SK-N-SH (cell line): ENCODE data around the gene ART1. TPM values are rescaled to one million over a fixed set of nuclear protein-coding genes. Genes with fewer than 3 reads are reported as not detected.

Experiments
- CTCF ChIA-PET: fragments of 300-600, 350-600 bp; formaldehyde crosslinking; extraction: SDS; loops from one replicate; lab custom pipeline; 2021; lab: Yijun Ruan, JAX
- POLR2A ChIA-PET: fragments of 350-600 bp; sonication (Branson Sonifier 250); formaldehyde crosslinking; extraction: SDS; loops from one replicate; lab custom pipeline; 2020; ENCODE audit warnings: antibody characterized with exemption, inconsistent platforms; lab: Yijun Ruan, JAX
- DNase-seq: peaks from one replicate; pipeline ENCODE4 v3.0.0; 2012
- H2AFZ ChIP-seq: fragments of 200-600 bp; sonication (generic); 2 replicates; pipeline ENCODE4 v1.8.1; 2016; ENCODE audit warnings: antibody characterized with exemption, mild to moderate bottlenecking, low read depth
- H3F3A ChIP-seq: fragments of 200-600 bp; sonication (generic); replicated peaks from 2 replicates; pipeline ENCODE3; 2016; ENCODE audit warnings: antibody characterized with exemption, mild to moderate bottlenecking; ENCODE audit not compliant: insufficient read depth
- H3K27ac ChIP-seq, 2 experiments: fragments of 200-500 bp in 1 of 2; fragments of 200-600 bp in 1 of 2; sonication (Bioruptor generic) in 1 of 2; sonication (generic), shearing (Covaris generic) in 1 of 2; 2 replicates each; pipeline versions ENCODE4 v1.5.1 to v1.6.1; 2014 to 2016; ENCODE audit warnings: low read depth in 2 of 2, inconsistent platforms in 1 of 2, low read length in 1 of 2, mild to moderate bottlenecking in 1 of 2, mixed read lengths in 1 of 2
- H3K27me3 ChIP-seq: fragments of 200-600 bp; sonication (generic), shearing (Covaris generic); 2 replicates; pipeline ENCODE4 v1.6.1; 2016; ENCODE audit warnings: mixed run types; ENCODE audit not compliant: insufficient read depth
- H3K36me3 ChIP-seq, 2 experiments: fragments of 200-500 bp in 1 of 2; fragments of 200-600 bp in 1 of 2; sonication (Bioruptor generic) in 1 of 2; sonication (generic) in 1 of 2; replicated peaks in 1 of 2; 2 replicates each; pipeline versions ENCODE3 to v1.5.1; 2014 to 2016; ENCODE audit warnings: low read length in 1 of 2, mild to moderate bottlenecking in 1 of 2; ENCODE audit not compliant: insufficient read depth in 2 of 2, control insufficient read depth in 1 of 2
- H3K4me1 ChIP-seq, 2 experiments: fragments of 200-500 bp in 1 of 2; fragments of 200-600 bp in 1 of 2; sonication (Bioruptor generic) in 1 of 2; sonication (generic), shearing (Covaris generic) in 1 of 2; 2 replicates each; pipeline versions ENCODE4 v1.5.1 to v1.6.1; 2014 to 2016; ENCODE audit warnings: low read depth in 1 of 2, low read length in 1 of 2, mixed run types in 1 of 2; ENCODE audit not compliant: insufficient read depth in 2 of 2, control insufficient read depth in 1 of 2
- H3K4me2 ChIP-seq: fragments of 200-600 bp; sonication (generic), shearing (Covaris generic); 2 replicates; pipeline ENCODE4 v1.6.1; 2017; ENCODE audit warnings: mixed run types
- H3K4me3 ChIP-seq, 2 experiments: fragments of 200-500 bp in 1 of 2; fragments of 200-600 bp in 1 of 2; sonication (Bioruptor generic) in 1 of 2; sonication (generic), shearing (Covaris generic) in 1 of 2; 2 replicates each; pipeline versions ENCODE4 v1.5.1 to v1.8.1; 2014 to 2016; ENCODE audit warnings: low read depth in 2 of 2, inconsistent platforms in 1 of 2, low read length in 1 of 2, mild to moderate bottlenecking in 1 of 2, mixed read lengths in 1 of 2, moderate library complexity in 1 of 2
- H3K79me2 ChIP-seq: fragments of 200-600 bp; sonication (generic); 2 replicates; pipeline ENCODE4 v1.8.1; 2017; ENCODE audit warnings: mild to moderate bottlenecking; ENCODE audit not compliant: insufficient read depth
- H3K9ac ChIP-seq: fragments of 200-600 bp; sonication (generic); 2 replicates; pipeline ENCODE4 v1.6.1; 2017; ENCODE audit warnings: mixed run types
- H3K9me2 ChIP-seq: fragments of 200-600 bp; sonication (generic); 2 replicates; pipeline ENCODE4 v1.6.1; 2017; ENCODE audit warnings: mixed run types
- H3K9me3 ChIP-seq: fragments of 200-600 bp; sonication (generic); 2 replicates; pipeline ENCODE4 v1.6.1; 2017; ENCODE audit warnings: mixed run types, mild to moderate bottlenecking, moderate library complexity
- H4K20me1 ChIP-seq: fragments of 200-600 bp; sonication (generic); 2 replicates; pipeline ENCODE4 v1.6.1; 2017; ENCODE audit warnings: mild to moderate bottlenecking, mixed run types; ENCODE audit not compliant: insufficient read depth
- ELF1 ChIP-seq: IDR thresholded peaks from 2 replicates; pipeline ENCODE4 v1.4.0; 2012
- EP300 ChIP-seq, 2 experiments: IDR thresholded peaks; 2 replicates each; pipeline versions ENCODE4 v1.4.0 to v1.6.1; 2012; ENCODE audit warnings: borderline replicate concordance in 1 of 2, low read depth in 1 of 2, low read length in 1 of 2
- EZH2phosphoT487 ChIP-seq: fragments of 200-600 bp; sonication (generic); IDR thresholded peaks from 2 replicates; pipeline ENCODE4 v1.6.1; 2017; ENCODE audit warnings: low read depth, mixed run types, mild to moderate bottlenecking, antibody characterized with exemption, moderate library complexity, borderline replicate concordance
- FOXJ3 ChIP-seq: sonication (generic); formaldehyde crosslinking; IDR thresholded peaks from 2 replicates; pipeline ENCODE4 v1.5.1; 2020; ENCODE audit warnings: mild to moderate bottlenecking, missing genetic modification reagents
- FOXM1 ChIP-seq: IDR thresholded peaks from 2 replicates; pipeline ENCODE4 v1.4.0; 2012; ENCODE audit warnings: low read depth, mild to moderate bottlenecking
- GABPA ChIP-seq: IDR thresholded peaks from 2 replicates; pipeline ENCODE4 v1.4.0; 2012; ENCODE audit warnings: low read depth, mild to moderate bottlenecking
- RAD21 ChIP-seq: IDR thresholded peaks from 2 replicates; pipeline ENCODE4 v1.6.1; 2012; ENCODE audit warnings: mild to moderate bottlenecking, low read length
- RCOR1 ChIP-seq: fragments of 150-350 bp; IDR thresholded peaks from 2 replicates; pipeline ENCODE4 v1.6.1; 2017; ENCODE audit warnings: antibody characterized with exemption, low read length
- RFX5 ChIP-seq: IDR thresholded peaks from 2 replicates; pipeline ENCODE4 v1.6.1; 2012; ENCODE audit warnings: mild to moderate bottlenecking, improper control_type of control experiment, low read length
- SMC3 ChIP-seq: IDR thresholded peaks from 2 replicates; pipeline ENCODE4 v1.6.1; 2012; ENCODE audit warnings: low read depth, low read length, improper control_type of control experiment
- TAF1 ChIP-seq: IDR thresholded peaks from 2 replicates; pipeline ENCODE4 v1.6.1; 2012; ENCODE audit warnings: low read depth, mild to moderate bottlenecking, low read length, moderate library complexity, borderline replicate concordance
- TCF12 ChIP-seq: IDR thresholded peaks from 2 replicates; pipeline ENCODE4 v1.4.0; 2012
- TEAD4 ChIP-seq: IDR thresholded peaks from 2 replicates; pipeline ENCODE4 v1.4.0; 2012; ENCODE audit warnings: mild to moderate bottlenecking, borderline replicate concordance; ENCODE audit not compliant: insufficient read depth
- YY1 ChIP-seq: IDR thresholded peaks from 2 replicates; pipeline ENCODE4 v1.4.0; 2012; ENCODE audit warnings: low read depth, mild to moderate bottlenecking
- whole genome bisulfite sequencing: methylation state at CpG from one replicate; pipeline ENCODE4 v1.1.6; 2017; ENCODE audit warnings: low lambda C conversion rate; 5-methylcytosine and 5-hydroxymethylcytosine counted together
- polyA plus RNA-seq, 3 experiments: library from polyadenylated mRNA; depleted of rRNA; stranded (reverse); fragments of >200 nt; gene quantifications; 2 replicates each; pipeline ENCODE4 v1.2.3, GENCODE V29; 2012
- TF ChIP-seq, protein P1 (sequence below): fragments of 150-350 bp; IDR thresholded peaks from 2 replicates; pipeline ENCODE4 v1.6.1; 2016; ENCODE audit warnings: mild to moderate bottlenecking, low read depth, low read length
- TF ChIP-seq, protein P2 (sequence below): IDR thresholded peaks from 2 replicates; pipeline ENCODE4 v1.6.1; 2012; ENCODE audit warnings: mild to moderate bottlenecking, low read depth, low read length, moderate library complexity
- TF ChIP-seq, protein P3 (sequence below): IDR thresholded peaks from 2 replicates; pipeline ENCODE4; 2012
- TF ChIP-seq, protein P4 (sequence below): fragments of 150-350 bp; IDR thresholded peaks from 2 replicates; pipeline ENCODE4 v1.6.1; 2017; ENCODE audit warnings: antibody characterized with exemption, low read length, low read depth, borderline replicate concordance

The ART1 gene
- polyA plus RNA-seq, 1 of the 3 experiments (the other 2 are of a cell fraction): not detected

DNA sequence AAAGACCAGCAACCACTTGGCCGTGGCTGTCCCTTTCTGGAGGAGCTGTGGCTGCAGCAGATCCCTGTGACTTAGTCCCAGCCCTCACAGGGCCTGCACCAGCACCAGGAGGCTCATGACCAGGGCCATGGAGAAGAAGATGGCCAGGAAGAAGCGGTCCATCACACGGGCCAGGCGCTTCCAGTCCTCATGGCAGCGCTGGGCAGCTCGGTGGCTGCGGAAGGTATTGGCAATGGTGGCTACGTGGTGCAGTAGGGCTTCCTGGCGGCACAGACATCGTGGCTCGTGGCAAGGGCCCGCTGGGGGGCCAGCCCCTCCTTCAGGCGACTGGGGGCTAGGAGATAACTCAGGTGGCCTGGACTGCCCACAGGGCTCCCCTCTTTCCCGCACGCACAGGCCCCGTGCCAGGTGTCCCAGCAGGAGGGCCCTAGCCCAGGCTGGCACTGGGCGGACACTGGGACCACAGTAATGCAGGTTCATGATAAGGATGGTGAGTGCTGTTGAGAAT is 21.1 kb downstream of the ART1 start:
- Histone ChIP-seq H3K4me1 (no peaks in the 10 kb centered on the region), H3K27me3 (no peaks in the 10 kb centered on the region), H3K4me2 (no peak overlapping the region), H3F3A (no peaks in the 10 kb centered on the region), H3K27ac (no peak overlapping the region), H3K9ac (no peak overlapping the region), H3K36me3 (peaks cover 0 to 32% of the 10 kb centered on the region in 2 experiments), H3K9me3 (no peaks in the 10 kb centered on the region), H2AFZ (no peak overlapping the region), H3K4me3 (no peak overlapping the region), H3K9me2 (no peaks in the 10 kb centered on the region), H3K79me2 (no peaks in the 10 kb centered on the region), H4K20me1 (no peaks in the 10 kb centered on the region)
- 86% methylated on average over 10 of the region's 17 CpGs for WGBS
- ChIA-PET POLR2A (no interaction called here), CTCF (interaction anchor here (0.9 kb wide), 1 partner anchor 17 kb away, joined by 3 read pairs; no protein-coding TSS in a partner anchor)
- no peak for TF ChIP-seq EZH2phosphoT487
- TF ChIP-seq TEAD4: no peak
- TF ChIP-seq GABPA: no peak
- no peak for TF ChIP-seq SMC3
- no peak for TF ChIP-seq RFX5
- TF ChIP-seq ELF1: no peak
- TF ChIP-seq TCF12: no peak
- no peak for TF ChIP-seq RAD21
- TF ChIP-seq, protein P1, sequence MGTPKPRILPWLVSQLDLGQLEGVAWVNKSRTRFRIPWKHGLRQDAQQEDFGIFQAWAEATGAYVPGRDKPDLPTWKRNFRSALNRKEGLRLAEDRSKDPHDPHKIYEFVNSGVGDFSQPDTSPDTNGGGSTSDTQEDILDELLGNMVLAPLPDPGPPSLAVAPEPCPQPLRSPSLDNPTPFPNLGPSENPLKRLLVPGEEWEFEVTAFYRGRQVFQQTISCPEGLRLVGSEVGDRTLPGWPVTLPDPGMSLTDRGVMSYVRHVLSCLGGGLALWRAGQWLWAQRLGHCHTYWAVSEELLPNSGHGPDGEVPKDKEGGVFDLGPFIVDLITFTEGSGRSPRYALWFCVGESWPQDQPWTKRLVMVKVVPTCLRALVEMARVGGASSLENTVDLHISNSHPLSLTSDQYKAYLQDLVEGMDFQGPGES: no peak
- no peak for TF ChIP-seq RCOR1
- TF ChIP-seq TAF1: no peak
- no peak for DNase-seq

DNA sequence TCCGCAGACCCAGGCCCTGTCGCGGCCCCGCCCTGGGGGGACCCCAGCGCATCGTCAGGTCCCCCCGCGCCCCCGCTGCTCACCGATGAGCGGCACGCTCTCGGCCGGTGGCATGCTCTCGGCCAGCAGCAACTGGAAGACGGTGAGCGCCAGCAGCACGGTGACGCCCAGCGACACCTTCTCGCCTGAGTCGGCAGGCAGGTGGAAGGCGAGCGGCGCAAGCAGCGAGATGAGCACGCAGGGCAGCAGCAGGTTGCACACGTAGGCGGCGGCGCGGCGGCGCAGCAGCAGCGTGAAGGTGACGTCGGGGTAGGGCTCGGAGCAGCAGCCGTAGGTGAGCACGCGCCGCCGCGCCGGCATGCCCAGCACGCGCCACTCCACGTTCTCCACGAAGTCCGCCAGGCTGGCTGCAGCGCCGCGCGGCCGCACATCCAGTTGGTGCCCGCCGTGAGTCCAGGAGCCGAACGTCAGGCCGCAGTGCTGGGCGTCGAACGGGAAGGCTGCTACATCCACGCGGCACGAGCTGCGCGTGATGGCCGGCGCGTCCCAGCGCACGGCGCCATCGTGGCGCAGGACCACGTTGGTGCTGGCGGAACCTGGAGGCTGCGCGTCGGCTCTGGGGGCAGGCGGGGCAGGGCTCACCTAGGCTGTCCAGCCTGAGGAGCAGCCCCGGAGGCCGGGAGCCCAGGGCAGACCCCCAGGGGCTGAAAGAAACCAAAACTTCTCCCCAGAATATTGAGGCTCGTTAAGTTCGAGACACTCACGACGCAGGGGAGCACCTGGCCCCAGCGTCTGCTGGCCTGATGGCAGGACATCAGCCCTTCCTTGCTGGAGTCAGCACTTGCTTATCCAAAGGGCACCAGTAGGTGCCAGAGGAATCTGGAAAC is 22.5 kb downstream of the ART1 start:
- H3K9me2 ChIP-seq: no peaks in the 10 kb centered on the region
- no peaks in the 10 kb centered on the region for H3K27me3 ChIP-seq
- no peak overlapping the region for H3K4me2 ChIP-seq
- TF ChIP-seq, protein P2, sequence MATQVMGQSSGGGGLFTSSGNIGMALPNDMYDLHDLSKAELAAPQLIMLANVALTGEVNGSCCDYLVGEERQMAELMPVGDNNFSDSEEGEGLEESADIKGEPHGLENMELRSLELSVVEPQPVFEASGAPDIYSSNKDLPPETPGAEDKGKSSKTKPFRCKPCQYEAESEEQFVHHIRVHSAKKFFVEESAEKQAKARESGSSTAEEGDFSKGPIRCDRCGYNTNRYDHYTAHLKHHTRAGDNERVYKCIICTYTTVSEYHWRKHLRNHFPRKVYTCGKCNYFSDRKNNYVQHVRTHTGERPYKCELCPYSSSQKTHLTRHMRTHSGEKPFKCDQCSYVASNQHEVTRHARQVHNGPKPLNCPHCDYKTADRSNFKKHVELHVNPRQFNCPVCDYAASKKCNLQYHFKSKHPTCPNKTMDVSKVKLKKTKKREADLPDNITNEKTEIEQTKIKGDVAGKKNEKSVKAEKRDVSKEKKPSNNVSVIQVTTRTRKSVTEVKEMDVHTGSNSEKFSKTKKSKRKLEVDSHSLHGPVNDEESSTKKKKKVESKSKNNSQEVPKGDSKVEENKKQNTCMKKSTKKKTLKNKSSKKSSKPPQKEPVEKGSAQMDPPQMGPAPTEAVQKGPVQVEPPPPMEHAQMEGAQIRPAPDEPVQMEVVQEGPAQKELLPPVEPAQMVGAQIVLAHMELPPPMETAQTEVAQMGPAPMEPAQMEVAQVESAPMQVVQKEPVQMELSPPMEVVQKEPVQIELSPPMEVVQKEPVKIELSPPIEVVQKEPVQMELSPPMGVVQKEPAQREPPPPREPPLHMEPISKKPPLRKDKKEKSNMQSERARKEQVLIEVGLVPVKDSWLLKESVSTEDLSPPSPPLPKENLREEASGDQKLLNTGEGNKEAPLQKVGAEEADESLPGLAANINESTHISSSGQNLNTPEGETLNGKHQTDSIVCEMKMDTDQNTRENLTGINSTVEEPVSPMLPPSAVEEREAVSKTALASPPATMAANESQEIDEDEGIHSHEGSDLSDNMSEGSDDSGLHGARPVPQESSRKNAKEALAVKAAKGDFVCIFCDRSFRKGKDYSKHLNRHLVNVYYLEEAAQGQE: no peak
- TF ChIP-seq YY1 (no peak), SMC3 (no peak), FOXM1 (no peak), EP300 (IDR thresholded peaks at IDR 0.05; ENCODE audit: borderline replicate concordance in 1 of 2, low read depth in 1 of 2, low read length in 1 of 2) (no peak), RFX5 (no peak), FOXJ3 (no peak)
- TF ChIP-seq, protein P3, sequence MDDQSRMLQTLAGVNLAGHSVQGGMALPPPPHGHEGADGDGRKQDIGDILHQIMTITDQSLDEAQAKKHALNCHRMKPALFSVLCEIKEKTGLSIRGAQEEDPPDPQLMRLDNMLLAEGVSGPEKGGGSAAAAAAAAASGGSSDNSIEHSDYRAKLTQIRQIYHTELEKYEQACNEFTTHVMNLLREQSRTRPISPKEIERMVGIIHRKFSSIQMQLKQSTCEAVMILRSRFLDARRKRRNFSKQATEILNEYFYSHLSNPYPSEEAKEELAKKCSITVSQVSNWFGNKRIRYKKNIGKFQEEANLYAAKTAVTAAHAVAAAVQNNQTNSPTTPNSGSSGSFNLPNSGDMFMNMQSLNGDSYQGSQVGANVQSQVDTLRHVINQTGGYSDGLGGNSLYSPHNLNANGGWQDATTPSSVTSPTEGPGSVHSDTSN: no peak
- TF ChIP-seq, protein P4, sequence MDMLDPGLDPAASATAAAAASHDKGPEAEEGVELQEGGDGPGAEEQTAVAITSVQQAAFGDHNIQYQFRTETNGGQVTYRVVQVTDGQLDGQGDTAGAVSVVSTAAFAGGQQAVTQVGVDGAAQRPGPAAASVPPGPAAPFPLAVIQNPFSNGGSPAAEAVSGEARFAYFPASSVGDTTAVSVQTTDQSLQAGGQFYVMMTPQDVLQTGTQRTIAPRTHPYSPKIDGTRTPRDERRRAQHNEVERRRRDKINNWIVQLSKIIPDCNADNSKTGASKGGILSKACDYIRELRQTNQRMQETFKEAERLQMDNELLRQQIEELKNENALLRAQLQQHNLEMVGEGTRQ: no peak
- no peak for DNase-seq
- H3K9me3 ChIP-seq: no peaks in the 10 kb centered on the region
- ChIA-PET POLR2A (no interaction called here), CTCF (interaction anchor here (1.2 kb wide), 1 partner anchor 12 kb away, joined by 3 read pairs; no protein-coding TSS in a partner anchor)
- no peaks in the 10 kb centered on the region for H3F3A ChIP-seq
- H4K20me1 ChIP-seq: no peaks in the 10 kb centered on the region
- 97% methylated on average over 71 of the region's 89 CpGs for WGBS
- H3K27ac ChIP-seq: no peak overlapping the region
- H3K9ac ChIP-seq: no peak overlapping the region
- no peaks in the 10 kb centered on the region; a peak in 1 of 4 replicates for H3K4me1 ChIP-seq
- no peak overlapping the region for H3K4me3 ChIP-seq
- H3K36me3 ChIP-seq: peaks cover 0 to 41% of the 10 kb centered on the region in 2 experiments
- no peaks in the 10 kb centered on the region for H3K79me2 ChIP-seq
- no peak overlapping the region for H2AFZ ChIP-seq
